ENCODE results near the gene FECH. TPM values are rescaled to one million over a fixed set of nuclear protein-coding genes. Genes with fewer than 3 reads are reported as not detected.

FECH gene
- total RNA-seq, 2 donors from 2014 or later = 16.5 to 19.4 TPM

- Histone ChIP-seq H3K4me3 (peak overlapping the region; percentile 95), H3K27me3 (no peaks in the 10 kb centered on the region), H3K9ac (ENCODE audit: low read depth in 2 of 2, low read length in 2 of 2) (no peak overlapping the region), H3K4me1 (peaks cover 9% of the 10 kb centered on the region), H3K9me3 (no peaks in the 10 kb centered on the region), H3K27ac (peak overlapping the region; percentile 81), H3K36me3 (no peaks in the 10 kb centered on the region)
- DNase-seq = no peak
- TF ChIP-seq CTCF (IDR thresholded peaks at IDR 0.05) = no peak
- intact Hi-C loops (cut with DNase I) = no loop called here
Measured at GRCh38 chr18:57587098-57587661, 678 bp upstream of the FECH start.

GRCh38 chr18:57585855-57586250, 649 bp downstream of the FECH start:
- no peak for TF ChIP-seq CTCF (IDR thresholded peaks at IDR 0.05)
- peak overlapping the region; percentile 95 for H3K4me3 ChIP-seq
- intact Hi-C loops (cut with DNase I) = no loop called here
- no peaks in the 10 kb centered on the region for H3K27me3 ChIP-seq
- peak overlapping the region; percentile 78 for H3K9ac ChIP-seq (ENCODE audit: low read depth in 2 of 2, low read length in 2 of 2)
- no peaks in the 10 kb centered on the region for H3K36me3 ChIP-seq
- DNase-seq = no peak
- H3K4me1 ChIP-seq = peaks cover 9% of the 10 kb centered on the region
- peak overlapping the region; percentile 81 for H3K27ac ChIP-seq
- no peaks in the 10 kb centered on the region for H3K9me3 ChIP-seq

GRCh38 chr18:57585421-57585820, 1.1 kb downstream of the FECH start:
- H3K4me1 ChIP-seq = peaks cover 9% of the 10 kb centered on the region
- no peak overlapping the region for H3K27ac ChIP-seq
- no peak for DNase-seq
- peak overlapping the region in 1 of 2 donors; percentile 78 for H3K9ac ChIP-seq (ENCODE audit: low read depth in 2 of 2, low read length in 2 of 2)
- H3K27me3 ChIP-seq = no peaks in the 10 kb centered on the region
- intact Hi-C loops (cut with DNase I) = no loop called here
- H3K9me3 ChIP-seq = no peaks in the 10 kb centered on the region
- H3K4me3 ChIP-seq = peak overlapping the region; percentile 95
- H3K36me3 ChIP-seq = no peaks in the 10 kb centered on the region
- no peak for TF ChIP-seq CTCF (IDR thresholded peaks at IDR 0.05)

- Histone ChIP-seq H3K4me3 (no peak overlapping the region), H3K4me1 (peaks cover 9% of the 10 kb centered on the region), H3K9ac (ENCODE audit: low read depth in 2 of 2, low read length in 2 of 2) (no peak overlapping the region), H3K27me3 (no peaks in the 10 kb centered on the region), H3K9me3 (no peaks in the 10 kb centered on the region), H3K36me3 (no peaks in the 10 kb centered on the region), H3K27ac (no peak overlapping the region)
- intact Hi-C loops (cut with DNase I) = no loop called here
- no peak for TF ChIP-seq CTCF (IDR thresholded peaks at IDR 0.05)
- DNase-seq = no peak
Measured at GRCh38 chr18:57584444-57584843, 2.1 kb downstream of the FECH start.

- no peaks in the 10 kb centered on the region for H3K27me3 ChIP-seq
- H3K4me3 ChIP-seq = no peak overlapping the region
- no peaks in the 10 kb centered on the region for H3K36me3 ChIP-seq
- intact Hi-C loops (cut with DNase I) = no loop called here
- H3K4me1 ChIP-seq = peaks cover 9% of the 10 kb centered on the region
- no peaks in the 10 kb centered on the region for H3K9me3 ChIP-seq
- H3K27ac ChIP-seq = no peak overlapping the region
- DNase-seq = no peak
- TF ChIP-seq CTCF (IDR thresholded peaks at IDR 0.05) = no peak
- H3K9ac ChIP-seq (ENCODE audit: low read depth in 2 of 2, low read length in 2 of 2) = no peak overlapping the region
Measured at GRCh38 chr18:57583297-57583835, 3.1 kb downstream of the FECH start.

Data from colonic mucosa (tissue), 4 donors.